Neutrophil (primary cell): Measurements from ENCODE around the gene EHD3.

Source experiments
- H3K27ac ChIP-seq: fragments of 200-600 bp; sonication (generic); 2 replicates; pipeline ENCODE4 v1.5.1; 2016; ENCODE audit warnings: mild to moderate bottlenecking, moderate library complexity
- H3K27me3 ChIP-seq: fragments of 200-600 bp; sonication (generic); 2 replicates; pipeline ENCODE4 v1.6.0; 2016; ENCODE audit warnings: mild to moderate bottlenecking
- H3K36me3 ChIP-seq: fragments of 200-600 bp; sonication (generic); 2 replicates; pipeline ENCODE4 v1.5.1; 2017
- H3K4me1 ChIP-seq, 2 experiments: fragments of 200-600 bp in 1 of 2; sonication (generic) in 1 of 2; 1 replicate in 1 of 2; 2 replicates in 1 of 2; pipeline versions ENCODE4 v1.5.1 to v1.6.1; 2013 to 2016; ENCODE audit warnings: low read depth in 1 of 2, low read length in 1 of 2, mild to moderate bottlenecking in 1 of 2, moderate library complexity in 1 of 2; ENCODE audit not compliant: control insufficient read depth in 1 of 2, insufficient read depth in 1 of 2
- H3K4me3 ChIP-seq, 2 experiments: fragments of 200-600 bp in 1 of 2; sonication (generic) in 1 of 2; 1 replicate in 1 of 2; 2 replicates in 1 of 2; pipeline ENCODE4 v1.5.1; 2013 to 2016; ENCODE audit warnings: low read depth in 1 of 2, low read length in 1 of 2, mild to moderate bottlenecking in 1 of 2, moderate library complexity in 1 of 2
- H3K9me3 ChIP-seq: fragments of 200-600 bp; sonication (generic); 2 replicates; pipeline ENCODE4 v1.5.1; 2016
- CTCF ChIP-seq: fragments of 200-600 bp; sonication (generic); IDR thresholded peaks from 2 replicates; pipeline ENCODE4 v1.5.1; 2016; ENCODE audit warnings: antibody characterized with exemption

The EHD3 gene

DNA sequence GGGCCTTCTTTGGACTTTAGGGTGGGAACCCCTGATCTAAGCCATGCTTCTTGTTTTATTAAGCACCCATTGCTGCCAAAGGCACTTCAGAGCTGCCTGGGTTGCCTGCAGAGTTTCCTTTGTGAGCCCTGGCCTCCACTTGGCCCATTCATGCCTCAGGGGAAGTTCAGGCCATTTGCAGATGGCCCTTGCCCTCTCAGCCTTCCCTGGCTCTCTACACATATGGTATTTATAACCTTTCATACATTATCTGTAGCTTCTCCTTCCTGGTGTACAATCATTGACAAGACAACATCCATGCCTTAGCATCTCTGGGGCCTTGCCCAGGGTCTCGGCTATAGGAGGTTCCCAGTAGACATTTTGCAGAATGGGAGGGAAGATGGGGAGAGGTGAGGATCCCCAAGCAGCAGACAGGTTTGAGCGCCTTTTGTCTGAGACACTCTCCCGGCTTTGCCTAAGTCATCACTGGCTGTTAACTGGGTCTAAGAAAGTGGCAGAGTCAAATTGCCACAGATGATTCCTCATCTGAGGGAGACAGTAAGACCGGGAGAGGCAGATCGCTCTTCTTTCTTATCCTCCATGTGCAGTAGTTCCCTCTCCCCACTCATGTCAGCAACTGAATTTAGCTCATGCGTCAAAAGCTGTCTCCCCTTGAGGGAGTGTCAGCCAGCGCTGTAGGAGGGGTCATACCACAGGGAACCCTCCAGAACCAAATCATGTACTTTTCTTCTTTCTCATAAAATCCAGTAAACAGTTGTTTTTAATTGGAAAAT lies 2.7 kb downstream of the EHD3 start:
- Histone ChIP-seq H3K4me1 (peaks cover 5 to 11% of the 10 kb centered on the region in 2 experiments), H3K4me3 (no peak overlapping the region), H3K9me3 (no peaks in the 10 kb centered on the region), H3K36me3 (no peaks in the 10 kb centered on the region), H3K27me3 (peaks cover 17% of the 10 kb centered on the region), H3K27ac (no peak overlapping the region)
- no peak for TF ChIP-seq CTCF

DNA sequence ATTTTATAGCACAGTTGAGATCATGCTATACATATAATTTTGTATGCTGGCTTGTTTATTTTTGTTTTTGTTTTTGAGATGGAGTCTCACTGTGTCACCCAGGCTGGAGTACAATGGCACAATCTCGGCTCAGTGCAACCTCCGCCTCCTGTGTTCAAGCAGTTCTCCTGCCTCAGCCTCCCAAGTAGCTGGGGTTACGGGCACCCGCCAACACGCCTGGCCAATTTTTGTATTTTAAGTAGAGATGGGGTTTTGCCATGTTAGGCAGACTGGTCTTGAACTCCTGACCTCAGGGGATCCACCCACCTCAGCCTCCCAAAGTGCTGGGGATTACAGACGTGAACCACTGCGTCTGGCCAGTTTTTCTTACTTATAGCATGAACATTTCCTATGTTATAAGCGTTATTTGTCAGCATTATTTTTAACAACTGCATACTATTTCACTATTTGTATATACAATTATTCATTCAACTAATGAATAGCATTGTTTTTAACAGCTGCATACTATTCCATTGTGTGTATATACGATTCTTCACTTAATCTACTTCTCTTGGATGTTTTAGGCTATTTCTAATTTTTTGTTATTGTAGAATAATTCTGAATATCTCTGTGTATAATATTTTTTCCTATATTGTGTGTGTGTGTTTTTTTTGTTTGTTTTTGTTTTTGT lies 3.5 kb downstream of the EHD3 start:
- peaks cover 5 to 10% of the 10 kb centered on the region in 2 experiments for H3K4me1 ChIP-seq
- H3K27ac ChIP-seq = no peak overlapping the region
- H3K27me3 ChIP-seq = peaks cover 17% of the 10 kb centered on the region
- no peaks in the 10 kb centered on the region for H3K9me3 ChIP-seq
- H3K36me3 ChIP-seq = no peaks in the 10 kb centered on the region
- TF ChIP-seq CTCF = no peak
- no peak overlapping the region for H3K4me3 ChIP-seq

DNA sequence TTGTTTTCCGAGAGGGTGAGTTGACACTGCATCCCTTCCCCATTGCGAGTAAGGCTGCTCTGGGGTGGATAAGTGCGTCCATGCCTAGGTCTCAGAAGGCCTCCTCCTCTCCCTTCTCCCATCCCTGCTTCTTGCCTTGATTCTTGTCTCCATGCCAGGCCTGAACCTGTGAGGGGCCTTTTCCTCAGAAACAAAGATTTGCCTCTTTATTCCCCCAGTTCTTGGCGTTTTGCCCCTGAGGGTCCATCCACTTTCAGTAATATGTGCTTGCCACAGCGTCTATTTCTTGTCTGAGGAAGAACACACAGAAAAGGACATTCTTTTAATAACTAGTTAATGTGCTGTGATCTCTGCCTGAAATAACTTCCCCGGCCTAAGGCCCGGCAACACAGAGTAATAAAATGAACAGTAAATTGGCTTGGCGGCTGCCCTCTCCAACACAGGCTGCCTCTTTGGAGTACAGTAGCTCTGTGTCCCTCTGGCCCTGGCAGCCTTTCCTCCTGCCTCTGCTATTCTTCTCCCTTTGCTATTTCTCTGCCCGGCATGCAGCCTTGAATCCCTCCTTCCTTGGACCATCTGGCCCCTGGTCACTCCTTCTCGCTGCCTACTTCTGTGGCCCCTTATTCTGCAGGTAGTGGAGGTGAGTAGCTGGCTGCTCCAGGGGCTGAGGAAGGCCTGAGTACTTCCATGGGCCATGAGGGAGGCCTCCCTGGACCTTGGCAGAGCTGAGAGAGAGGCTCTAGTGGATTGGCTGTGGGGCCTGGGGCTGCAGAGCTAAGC lies 4.4 kb downstream of the EHD3 start:
- H3K27ac ChIP-seq = no peak overlapping the region
- H3K36me3 ChIP-seq = no peaks in the 10 kb centered on the region
- no peak for TF ChIP-seq CTCF
- no peaks in the 10 kb centered on the region for H3K9me3 ChIP-seq
- no peak overlapping the region for H3K4me3 ChIP-seq
- H3K4me1 ChIP-seq = peaks cover 5 to 10% of the 10 kb centered on the region in 2 experiments
- H3K27me3 ChIP-seq = peaks cover 17% of the 10 kb centered on the region

DNA sequence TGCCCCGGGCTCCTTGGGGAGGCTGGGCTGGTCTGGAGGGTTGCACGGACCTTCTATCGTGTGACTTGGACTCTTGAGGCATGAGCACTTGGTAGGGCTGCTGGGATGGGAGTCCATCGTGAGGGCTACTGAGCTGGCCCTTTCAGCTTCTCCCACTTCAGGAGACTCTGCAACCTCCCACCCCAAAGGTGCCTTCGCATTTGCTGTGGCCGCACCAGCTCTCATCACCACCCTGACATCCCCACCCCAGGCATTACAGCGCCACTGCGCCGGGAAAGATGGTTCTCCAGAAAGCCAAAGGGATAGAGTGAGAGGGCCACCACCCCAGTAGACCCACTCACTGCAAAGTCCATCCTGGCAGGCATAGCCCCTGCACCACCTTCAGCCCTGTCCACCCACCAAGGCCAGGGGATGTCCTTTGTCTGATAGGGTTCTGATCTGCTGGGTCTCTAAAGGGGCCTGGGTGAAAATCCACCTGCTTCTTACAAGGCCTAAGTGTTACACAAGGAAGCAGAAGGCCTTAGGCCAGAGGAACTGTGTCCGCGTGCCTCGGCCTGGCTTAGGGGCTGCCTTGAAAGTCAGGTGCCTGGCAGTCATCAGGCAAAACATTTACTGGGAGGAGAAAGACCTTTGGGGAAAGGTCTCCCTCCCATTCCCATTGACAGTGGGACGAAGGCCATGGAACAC lies 5.1 kb downstream of the EHD3 start:
- Histone ChIP-seq H3K36me3 (no peaks in the 10 kb centered on the region), H3K4me3 (no peak overlapping the region), H3K9me3 (no peaks in the 10 kb centered on the region), H3K27me3 (peaks cover 12% of the 10 kb centered on the region), H3K27ac (no peak overlapping the region), H3K4me1 (peaks cover 0 to 5% of the 10 kb centered on the region in 2 experiments)
- TF ChIP-seq CTCF = no peak

DNA sequence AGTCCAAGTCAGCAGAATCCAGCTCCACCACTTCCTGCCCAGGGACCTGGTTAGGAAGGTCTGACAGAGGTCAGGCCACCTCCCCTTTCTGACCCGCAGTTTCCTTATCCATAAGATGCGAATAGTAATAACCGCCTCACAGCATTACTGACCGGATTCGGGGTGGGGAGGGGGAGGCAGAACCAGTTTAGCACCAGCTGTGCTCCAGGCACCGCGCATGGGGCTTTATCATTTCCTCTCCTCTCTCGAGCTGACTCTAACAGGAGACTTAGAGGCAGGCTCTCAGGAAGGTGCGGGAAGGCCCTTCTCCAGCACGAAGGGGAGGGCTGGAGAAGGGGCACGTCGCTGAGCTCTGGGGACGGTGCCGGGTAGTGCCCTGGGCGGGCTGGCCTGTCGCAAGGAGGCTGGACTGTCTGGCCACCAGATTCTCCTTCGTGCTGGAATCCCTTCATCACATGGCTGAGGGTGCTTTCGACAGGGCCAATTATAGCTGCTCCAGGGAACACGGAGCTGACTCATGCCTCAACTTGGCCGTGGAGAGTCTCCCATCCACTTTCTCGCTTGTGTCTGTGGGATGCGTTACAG lies 5.7 kb downstream of the EHD3 start:
- H3K4me3 ChIP-seq = no peak overlapping the region
- no peaks in the 10 kb centered on the region for H3K4me1 ChIP-seq
- peaks cover 6% of the 10 kb centered on the region for H3K27me3 ChIP-seq
- H3K27ac ChIP-seq = no peak overlapping the region
- no peak for TF ChIP-seq CTCF
- no peaks in the 10 kb centered on the region for H3K9me3 ChIP-seq
- no peaks in the 10 kb centered on the region for H3K36me3 ChIP-seq
